Adrenal gland (tissue), 5 donors: ENCODE results near the gene USP2.

Source experiments
- POLR2A ChIP-seq, 2 donors: fragments of 450-650 bp; IDR thresholded peaks; one replicate each; pipeline ENCODE4 v1.6.1; 2017; ENCODE audit warnings: antibody characterized with exemption in 2 of 2, mild to moderate bottlenecking in 2 of 2, moderate library complexity in 1 of 2
- TF ChIP-seq, protein P1 (sequence below), 6 experiments: fragments of 450-650 bp in 4 of 6; fragments of 200-600 bp in 2 of 6; sonication (generic) in 1 of 6; IDR thresholded peaks; 1 replicate in 5 of 6; 2 replicates in 1 of 6; pipeline versions ENCODE4 v1.5.1 to v1.8.0; 2016 to 2021; ENCODE audit warnings: antibody characterized with exemption in 6 of 6, mild to moderate bottlenecking in 2 of 6, moderate library complexity in 1 of 6
- donor health status: DM: no; HTN: no; CAD: no.

DNA sequence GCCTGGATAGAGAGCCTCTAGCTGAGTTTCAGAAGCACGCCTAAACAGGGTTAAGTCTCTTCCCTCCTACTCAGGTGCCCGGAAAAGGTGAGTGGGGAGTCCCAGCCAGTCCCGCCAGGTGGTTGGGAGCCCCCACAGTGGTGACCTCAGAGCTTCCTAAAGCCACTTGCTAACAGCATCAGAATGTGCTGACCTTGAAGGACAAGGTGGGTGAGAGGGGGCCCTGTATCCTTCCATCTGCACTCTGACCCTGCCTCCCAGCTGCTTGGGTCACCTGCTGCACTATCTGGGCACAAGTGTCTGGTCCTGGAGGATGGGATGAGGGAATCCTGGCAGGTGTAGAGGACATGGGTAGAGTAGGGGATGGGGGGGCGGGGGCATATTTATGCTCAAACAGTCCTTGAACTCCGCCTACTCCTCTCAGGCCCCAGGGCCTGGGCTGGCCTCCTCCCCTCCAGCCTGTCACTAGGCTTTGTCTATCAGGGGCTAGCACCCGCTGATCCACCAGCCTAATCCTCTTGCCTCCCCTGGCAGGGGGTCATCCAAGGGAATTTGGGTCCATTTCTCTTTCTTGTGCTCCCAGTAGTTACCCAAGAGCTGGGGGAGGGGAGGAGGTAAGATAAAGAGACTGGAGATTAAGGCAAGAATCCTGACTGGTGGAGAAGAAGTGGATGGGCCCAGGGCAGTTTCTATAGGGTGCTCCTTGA is 3.4 kb downstream of the USP2 start:
- TF ChIP-seq, protein P1, sequence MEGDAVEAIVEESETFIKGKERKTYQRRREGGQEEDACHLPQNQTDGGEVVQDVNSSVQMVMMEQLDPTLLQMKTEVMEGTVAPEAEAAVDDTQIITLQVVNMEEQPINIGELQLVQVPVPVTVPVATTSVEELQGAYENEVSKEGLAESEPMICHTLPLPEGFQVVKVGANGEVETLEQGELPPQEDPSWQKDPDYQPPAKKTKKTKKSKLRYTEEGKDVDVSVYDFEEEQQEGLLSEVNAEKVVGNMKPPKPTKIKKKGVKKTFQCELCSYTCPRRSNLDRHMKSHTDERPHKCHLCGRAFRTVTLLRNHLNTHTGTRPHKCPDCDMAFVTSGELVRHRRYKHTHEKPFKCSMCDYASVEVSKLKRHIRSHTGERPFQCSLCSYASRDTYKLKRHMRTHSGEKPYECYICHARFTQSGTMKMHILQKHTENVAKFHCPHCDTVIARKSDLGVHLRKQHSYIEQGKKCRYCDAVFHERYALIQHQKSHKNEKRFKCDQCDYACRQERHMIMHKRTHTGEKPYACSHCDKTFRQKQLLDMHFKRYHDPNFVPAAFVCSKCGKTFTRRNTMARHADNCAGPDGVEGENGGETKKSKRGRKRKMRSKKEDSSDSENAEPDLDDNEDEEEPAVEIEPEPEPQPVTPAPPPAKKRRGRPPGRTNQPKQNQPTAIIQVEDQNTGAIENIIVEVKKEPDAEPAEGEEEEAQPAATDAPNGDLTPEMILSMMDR (IDR thresholded peaks at IDR 0.05), result no peak
- no peak for TF ChIP-seq POLR2A (IDR thresholded peaks at IDR 0.05)
